Thyroid gland (tissue), 4 donors: Measurements from ENCODE around the gene PLEKHN1.

ENCODE experiments used
- POLR2A ChIP-seq, 2 donors: fragments of 450-650 bp; IDR thresholded peaks; one replicate each; pipeline ENCODE4 v1.6.1; 2017; ENCODE audit warnings: antibody characterized with exemption in 2 of 2, mild to moderate bottlenecking in 2 of 2, moderate library complexity in 1 of 2
- TF ChIP-seq, protein P1 (sequence below), 6 experiments: fragments of 200-600 bp in 3 of 6; fragments of 450-650 bp in 3 of 6; sonication (generic) in 3 of 6; IDR thresholded peaks; one replicate each; pipeline ENCODE4 v1.5.1; 2016 to 2019; ENCODE audit warnings: antibody characterized with exemption in 6 of 6, mild to moderate bottlenecking in 2 of 6, inconsistent platforms in 1 of 6, moderate library complexity in 1 of 6

DNA sequence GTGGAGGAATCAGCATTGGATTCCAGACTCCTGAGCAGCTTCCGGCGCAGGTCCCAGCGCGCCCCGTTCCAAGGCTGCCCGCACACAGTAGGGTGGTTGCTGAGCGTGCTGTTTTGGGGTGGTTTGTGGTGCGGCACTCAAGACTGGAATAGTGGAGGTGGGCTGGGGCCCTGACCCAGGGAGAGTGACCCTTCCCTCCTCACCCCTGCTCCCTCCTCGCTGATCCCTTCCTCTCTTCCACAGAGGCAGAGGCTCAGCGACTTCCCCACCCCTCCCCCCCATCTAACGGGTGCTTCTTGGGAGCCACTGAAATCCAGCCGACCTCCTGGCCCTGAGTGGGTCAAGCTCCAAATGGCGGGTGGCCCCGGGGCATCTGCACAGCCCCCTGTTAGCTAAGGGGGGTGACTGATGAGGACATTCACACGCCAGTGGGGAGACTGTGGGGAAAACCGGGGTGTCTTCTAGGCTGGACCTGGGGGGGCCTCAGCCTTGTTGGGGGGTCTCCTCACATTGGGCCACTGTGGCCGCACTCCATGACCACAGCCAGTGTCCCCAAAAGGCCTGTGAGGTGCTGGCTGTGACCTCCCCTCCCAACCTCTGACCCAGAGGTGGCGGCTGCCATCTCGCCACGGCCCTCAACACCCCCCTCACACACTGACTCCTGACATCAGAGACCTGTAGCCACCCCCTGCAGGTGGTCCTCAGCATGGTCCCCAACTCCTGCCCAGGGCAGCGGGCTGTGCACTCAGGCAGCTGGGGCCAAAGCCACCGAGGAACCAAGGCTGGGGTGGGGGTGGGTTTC is 37.5 kb downstream of the PLEKHN1 start:
- TF ChIP-seq POLR2A (IDR thresholded peaks at IDR 0.05), result no peak
- TF ChIP-seq, protein P1, sequence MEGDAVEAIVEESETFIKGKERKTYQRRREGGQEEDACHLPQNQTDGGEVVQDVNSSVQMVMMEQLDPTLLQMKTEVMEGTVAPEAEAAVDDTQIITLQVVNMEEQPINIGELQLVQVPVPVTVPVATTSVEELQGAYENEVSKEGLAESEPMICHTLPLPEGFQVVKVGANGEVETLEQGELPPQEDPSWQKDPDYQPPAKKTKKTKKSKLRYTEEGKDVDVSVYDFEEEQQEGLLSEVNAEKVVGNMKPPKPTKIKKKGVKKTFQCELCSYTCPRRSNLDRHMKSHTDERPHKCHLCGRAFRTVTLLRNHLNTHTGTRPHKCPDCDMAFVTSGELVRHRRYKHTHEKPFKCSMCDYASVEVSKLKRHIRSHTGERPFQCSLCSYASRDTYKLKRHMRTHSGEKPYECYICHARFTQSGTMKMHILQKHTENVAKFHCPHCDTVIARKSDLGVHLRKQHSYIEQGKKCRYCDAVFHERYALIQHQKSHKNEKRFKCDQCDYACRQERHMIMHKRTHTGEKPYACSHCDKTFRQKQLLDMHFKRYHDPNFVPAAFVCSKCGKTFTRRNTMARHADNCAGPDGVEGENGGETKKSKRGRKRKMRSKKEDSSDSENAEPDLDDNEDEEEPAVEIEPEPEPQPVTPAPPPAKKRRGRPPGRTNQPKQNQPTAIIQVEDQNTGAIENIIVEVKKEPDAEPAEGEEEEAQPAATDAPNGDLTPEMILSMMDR (IDR thresholded peaks at IDR 0.05), result no peak
